Measurements from ENCODE around the gene OPRL1.

The OPRL1 gene

DNA sequence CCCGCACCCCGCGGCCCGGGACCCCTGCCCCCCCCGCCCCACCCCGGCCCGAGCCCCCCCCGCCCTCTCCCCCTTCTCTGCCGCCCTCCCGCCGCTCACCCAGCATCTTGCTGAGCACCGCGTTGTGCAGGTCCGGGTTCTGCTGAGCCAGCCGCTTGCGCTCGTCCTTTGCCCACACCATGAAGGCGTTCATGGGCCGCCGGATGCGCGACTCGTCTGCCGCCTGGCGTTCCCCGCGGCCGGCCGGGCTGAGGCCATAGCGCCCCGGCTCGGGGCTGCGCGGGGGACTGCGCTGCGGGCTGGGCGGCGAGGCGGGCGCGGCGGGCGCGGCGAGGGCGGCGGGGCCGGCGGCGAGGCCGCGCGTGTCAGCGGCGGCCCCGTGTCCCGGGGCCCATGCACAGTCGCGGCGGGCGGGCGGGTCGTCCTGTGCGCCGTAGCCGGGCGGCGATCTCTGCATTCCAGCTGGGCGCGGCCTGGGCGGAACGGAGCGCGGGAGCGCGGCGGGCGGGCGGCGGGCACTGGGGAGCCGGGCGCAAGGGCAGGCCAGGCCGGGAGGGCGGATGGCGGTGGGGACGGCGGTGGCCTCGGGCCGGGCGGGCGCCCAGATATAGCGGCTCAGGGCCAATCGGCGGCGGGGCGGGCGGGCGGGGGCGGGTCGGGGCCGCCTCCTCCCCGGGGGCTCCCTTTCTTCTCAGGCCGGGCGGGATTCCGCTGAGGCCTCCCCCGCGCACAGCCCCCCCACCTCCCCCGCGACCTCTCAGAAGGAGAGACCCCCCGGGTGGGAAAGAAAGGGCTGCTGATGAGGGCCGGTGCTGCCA, 30.6 kb upstream of the OPRL1 start, which contains the start of gene SOX18:
SOX18 (minus strand) TSS at position 580 of the 818 bp plus-strand sequence; CDS start at position 457, 123 bp downstream.
- peak within 1 kb of the TSS; percentile 94 for H3K4me2 ChIP-seq
- H3K9ac ChIP-seq: peak within 1 kb of the TSS; percentile 57; the same call in 1 of the 2 replicates
- no peak for TF ChIP-seq Cebpa-rat (IDR thresholded peaks at IDR 0.05)
- no peaks in the 10 kb centered on the region for H3K9me3 ChIP-seq
- H3K4me3 ChIP-seq: peak within 1 kb of the TSS; percentile 66
- H4K20me1 ChIP-seq: peaks cover 12% of the 10 kb centered on the region
- H3K27me3 ChIP-seq: peaks cover 99% of the 10 kb centered on the region
- no peak within 1 kb of the TSS for H3K27ac ChIP-seq
- peaks cover 62% of the 10 kb centered on the region for H3K4me1 ChIP-seq
- H3K36me3 ChIP-seq: no peaks in the 10 kb centered on the region

DNA sequence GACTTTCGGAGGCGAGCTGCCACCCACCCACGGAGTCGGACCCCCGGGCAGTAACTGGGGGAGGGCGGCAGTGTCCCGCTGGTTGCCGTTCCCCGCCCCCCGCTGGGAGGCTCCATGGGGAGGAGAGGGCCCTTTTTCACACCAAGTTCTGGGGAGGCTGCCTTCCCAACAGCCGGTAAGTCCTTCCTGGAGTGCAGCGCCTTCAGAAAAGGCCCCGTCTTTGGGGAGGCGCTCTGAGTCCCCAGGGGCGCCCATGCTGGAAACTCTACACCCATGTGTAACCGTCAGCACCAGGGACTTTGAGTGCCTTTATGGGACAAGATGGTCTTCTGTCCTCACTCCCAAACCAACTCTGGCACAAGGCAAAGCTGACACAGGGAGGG, 30.0 kb upstream of the OPRL1 start:
- no peaks in the 10 kb centered on the region for H3K36me3 ChIP-seq
- peaks cover 12% of the 10 kb centered on the region for H4K20me1 ChIP-seq
- peak overlapping the region; percentile 94 for H3K4me2 ChIP-seq
- no peak for TF ChIP-seq Cebpa-rat (IDR thresholded peaks at IDR 0.05)
- H3K4me1 ChIP-seq: peaks cover 68% of the 10 kb centered on the region
- H3K9ac ChIP-seq: peak overlapping the region; percentile 57; the same call in 1 of the 2 replicates
- H3K9me3 ChIP-seq: no peaks in the 10 kb centered on the region
- H3K27me3 ChIP-seq: peaks cover 95% of the 10 kb centered on the region
- H3K27ac ChIP-seq: no peak overlapping the region
- H3K4me3 ChIP-seq: peak overlapping the region; percentile 66

DNA sequence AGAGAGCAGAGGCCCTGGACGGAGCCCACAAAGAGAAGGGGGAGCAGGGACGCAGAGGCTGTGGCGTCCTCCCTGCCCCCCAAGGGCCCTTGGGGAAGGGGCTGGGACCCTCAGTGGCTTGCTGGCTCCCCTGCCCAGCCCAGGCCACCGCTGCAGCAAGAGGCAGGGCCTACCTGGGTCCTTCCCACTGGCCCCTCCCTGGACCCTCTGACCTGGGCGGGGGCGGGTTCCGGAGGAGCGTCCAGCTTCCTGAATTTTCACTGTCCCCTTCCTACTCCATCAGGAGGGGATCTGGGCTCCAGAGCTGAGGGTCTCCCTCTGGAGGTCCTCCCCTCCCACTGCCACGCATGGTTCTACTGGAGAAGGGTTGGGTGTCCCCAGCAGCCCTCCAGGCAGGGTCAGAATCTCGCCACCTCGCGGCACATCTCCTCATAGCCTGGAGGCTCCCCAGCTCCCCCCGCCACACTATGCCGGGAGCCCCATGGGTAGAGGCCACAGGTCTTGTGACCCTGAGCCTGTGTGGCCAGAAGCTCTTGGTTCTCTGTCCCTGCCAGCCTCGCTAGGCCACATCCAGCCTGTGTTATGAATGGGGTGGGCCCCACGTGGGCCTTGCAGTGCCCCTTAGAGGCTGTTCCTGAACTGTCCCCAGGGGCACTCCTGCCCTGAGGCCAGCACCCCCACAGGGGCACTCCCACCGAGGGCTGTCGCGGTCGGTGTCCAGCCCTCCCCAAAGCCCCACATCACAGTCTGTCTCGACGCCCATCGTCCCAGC, 29.4 kb upstream of the OPRL1 start:
- peaks cover 72% of the 10 kb centered on the region for H3K4me1 ChIP-seq
- no peak for TF ChIP-seq Cebpa-rat (IDR thresholded peaks at IDR 0.05)
- peak overlapping the region; percentile 66 for H3K4me3 ChIP-seq
- H3K9me3 ChIP-seq: no peaks in the 10 kb centered on the region
- peaks cover 90% of the 10 kb centered on the region for H3K27me3 ChIP-seq
- peaks cover 12% of the 10 kb centered on the region for H4K20me1 ChIP-seq
- H3K9ac ChIP-seq: peak overlapping the region; percentile 57; the same call in 1 of the 2 replicates
- peak overlapping the region; percentile 94 for H3K4me2 ChIP-seq
- H3K36me3 ChIP-seq: no peaks in the 10 kb centered on the region
- no peak overlapping the region for H3K27ac ChIP-seq

DNA sequence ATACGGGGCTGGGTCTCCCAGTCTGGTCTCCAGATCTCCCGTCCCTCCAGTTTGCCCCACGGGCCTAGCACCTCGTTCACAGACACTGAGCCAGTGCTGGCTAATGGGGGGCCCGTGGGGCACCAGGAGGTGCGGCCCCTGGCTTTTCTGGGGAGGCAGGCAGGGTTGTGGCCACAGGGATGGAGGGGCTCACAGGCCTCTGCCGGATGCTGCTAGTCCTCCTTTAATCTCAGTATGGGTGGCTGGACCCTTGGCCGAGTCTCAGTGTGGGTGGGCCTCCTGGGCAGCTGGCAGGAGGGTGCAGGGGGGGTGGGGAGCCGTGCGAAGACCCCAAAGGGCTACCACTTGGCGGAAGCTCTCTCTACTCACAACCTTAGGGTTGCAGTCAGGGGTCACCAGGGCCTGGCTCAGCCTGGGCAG, 28.8 kb upstream of the OPRL1 start:
- Histone ChIP-seq H3K36me3 (no peaks in the 10 kb centered on the region), H4K20me1 (peaks cover 12% of the 10 kb centered on the region), H3K4me1 (peaks cover 75% of the 10 kb centered on the region), H3K4me3 (no peak overlapping the region), H3K9me3 (no peaks in the 10 kb centered on the region), H3K27ac (no peak overlapping the region), H3K4me2 (peak overlapping the region; percentile 94), H3K9ac (no peak overlapping the region), H3K27me3 (peaks cover 84% of the 10 kb centered on the region)
- no peak for TF ChIP-seq Cebpa-rat (IDR thresholded peaks at IDR 0.05)

DNA sequence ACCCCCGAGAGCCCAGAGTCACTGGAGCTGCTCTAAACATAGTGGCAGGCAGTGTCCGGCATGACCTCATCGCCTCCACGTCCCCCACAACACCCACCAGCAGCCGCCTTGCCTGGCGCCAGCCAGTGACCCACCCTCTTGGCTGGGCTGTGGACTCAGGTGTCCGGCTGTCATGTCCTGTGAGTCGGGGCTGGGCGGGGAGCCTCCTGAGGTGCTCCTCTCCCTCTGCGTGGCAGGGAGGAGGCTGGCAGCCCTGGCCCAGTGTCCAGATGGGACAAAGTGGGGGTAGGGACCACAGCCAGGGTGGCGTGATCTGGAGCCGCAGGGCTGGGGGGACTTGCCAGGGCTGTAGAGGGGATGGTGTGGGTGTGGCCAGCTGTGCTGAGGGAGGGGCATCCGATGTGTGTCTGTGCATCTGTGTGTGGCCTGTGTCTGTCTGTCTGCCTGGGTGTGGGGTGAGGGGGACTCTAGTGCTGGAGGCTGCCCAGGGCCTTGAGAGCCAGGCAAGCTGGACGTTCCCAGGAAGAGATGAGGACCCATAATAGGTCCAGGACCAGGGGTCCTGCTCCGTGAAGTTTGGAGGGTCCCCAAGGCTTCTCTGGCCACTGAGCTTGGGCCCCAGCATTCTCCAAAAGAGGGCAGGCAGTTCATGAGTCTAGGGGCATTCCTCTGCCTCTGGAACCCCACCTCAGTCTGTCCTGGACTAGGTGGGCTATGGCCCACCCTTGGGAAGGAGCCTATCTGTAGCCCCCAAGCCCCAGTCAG, 28.1 kb upstream of the OPRL1 start:
- no peak for TF ChIP-seq Cebpa-rat (IDR thresholded peaks at IDR 0.05)
- Histone ChIP-seq H4K20me1 (peaks cover 12% of the 10 kb centered on the region), H3K4me2 (peak overlapping the region; percentile 94), H3K4me3 (no peak overlapping the region), H3K4me1 (peaks cover 82% of the 10 kb centered on the region), H3K9ac (no peak overlapping the region), H3K27me3 (peaks cover 77% of the 10 kb centered on the region), H3K27ac (no peak overlapping the region), H3K36me3 (no peaks in the 10 kb centered on the region), H3K9me3 (no peaks in the 10 kb centered on the region)

DNA sequence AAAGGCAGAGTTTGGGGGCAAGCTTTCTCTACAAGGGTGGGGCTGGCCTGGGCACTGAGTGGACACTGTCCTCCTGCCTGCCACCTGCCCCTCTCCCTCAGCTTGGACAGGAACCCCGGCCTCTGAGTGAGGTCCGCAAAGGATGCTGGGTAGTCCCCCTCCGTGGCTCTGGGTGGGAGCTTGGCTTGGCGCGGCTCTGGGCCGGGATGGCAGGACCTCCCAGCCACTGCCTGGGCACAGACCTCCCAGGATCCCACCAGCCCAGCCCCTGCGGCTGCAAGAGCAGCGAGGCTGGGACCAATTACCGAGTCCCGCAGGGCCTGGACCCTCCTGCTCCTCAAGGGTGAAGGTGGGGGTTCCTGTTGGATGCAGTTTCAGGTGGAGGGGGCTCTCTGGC, 27.6 kb upstream of the OPRL1 start:
- H3K4me3 ChIP-seq: no peak overlapping the region
- peaks cover 88% of the 10 kb centered on the region for H3K4me1 ChIP-seq
- H3K9me3 ChIP-seq: no peaks in the 10 kb centered on the region
- no peak overlapping the region for H3K9ac ChIP-seq
- H3K36me3 ChIP-seq: no peaks in the 10 kb centered on the region
- no peak for TF ChIP-seq Cebpa-rat (IDR thresholded peaks at IDR 0.05)
- no peak overlapping the region for H3K27ac ChIP-seq
- H3K27me3 ChIP-seq: peaks cover 71% of the 10 kb centered on the region
- H4K20me1 ChIP-seq: peaks cover 12% of the 10 kb centered on the region
- peak overlapping the region; percentile 6; the same call in 1 of the 2 replicates for H3K4me2 ChIP-seq

DNA sequence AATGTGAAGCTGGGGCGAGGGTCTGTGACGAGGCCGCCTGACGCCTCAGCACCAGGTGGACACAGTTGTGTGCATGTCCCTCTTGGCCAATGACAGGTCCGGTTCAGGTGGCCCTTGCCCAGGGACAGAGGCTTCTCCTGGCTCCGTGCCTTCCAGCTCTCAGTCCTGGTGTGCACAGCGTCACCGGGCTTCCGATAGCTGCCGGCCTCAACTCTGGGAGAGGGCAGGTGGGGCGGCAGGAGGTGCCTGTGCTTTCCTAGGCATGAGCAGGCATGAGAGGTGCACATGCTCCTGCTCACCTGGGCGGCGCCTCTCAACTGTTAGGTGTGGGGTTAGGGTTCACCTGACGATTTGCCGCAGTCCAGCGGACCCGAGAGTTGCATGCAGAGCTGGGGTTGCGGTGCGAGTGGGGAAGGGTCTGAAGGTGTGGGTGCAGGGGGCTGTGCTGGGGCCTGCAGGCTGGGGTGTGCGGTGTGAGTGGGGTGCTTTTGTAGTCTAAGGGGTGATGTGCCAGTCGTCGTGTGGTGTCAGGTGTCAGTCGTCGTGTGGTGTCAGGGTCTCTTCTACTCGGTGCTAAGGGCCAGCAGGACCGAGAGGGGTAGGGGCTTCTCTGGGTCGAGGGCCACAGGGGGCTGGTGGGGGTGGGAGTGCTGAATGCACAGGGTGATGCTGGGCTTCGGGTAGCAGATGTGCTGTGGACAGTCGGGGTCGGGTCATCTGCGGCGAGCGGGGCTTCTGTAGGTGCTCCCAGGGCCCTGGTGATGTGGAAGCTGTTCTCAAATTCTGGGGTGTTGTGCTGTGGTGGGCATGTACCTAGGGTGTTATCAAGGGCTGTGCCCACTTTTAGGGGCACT, 26.7 kb upstream of the OPRL1 start:
- Histone ChIP-seq H3K27me3 (peaks cover 62% of the 10 kb centered on the region), H3K9ac (peak overlapping the region; percentile 61), H3K9me3 (no peaks in the 10 kb centered on the region), H3K4me3 (no peak overlapping the region), H3K4me2 (peak overlapping the region; percentile 89), H3K4me1 (peaks cover 91% of the 10 kb centered on the region), H4K20me1 (peaks cover 5% of the 10 kb centered on the region), H3K36me3 (no peaks in the 10 kb centered on the region), H3K27ac (0 out of 2 replicates have a peak overlapping the region, but pooled peaks have one; percentile 46)
- no peak for TF ChIP-seq Cebpa-rat (IDR thresholded peaks at IDR 0.05)

DNA sequence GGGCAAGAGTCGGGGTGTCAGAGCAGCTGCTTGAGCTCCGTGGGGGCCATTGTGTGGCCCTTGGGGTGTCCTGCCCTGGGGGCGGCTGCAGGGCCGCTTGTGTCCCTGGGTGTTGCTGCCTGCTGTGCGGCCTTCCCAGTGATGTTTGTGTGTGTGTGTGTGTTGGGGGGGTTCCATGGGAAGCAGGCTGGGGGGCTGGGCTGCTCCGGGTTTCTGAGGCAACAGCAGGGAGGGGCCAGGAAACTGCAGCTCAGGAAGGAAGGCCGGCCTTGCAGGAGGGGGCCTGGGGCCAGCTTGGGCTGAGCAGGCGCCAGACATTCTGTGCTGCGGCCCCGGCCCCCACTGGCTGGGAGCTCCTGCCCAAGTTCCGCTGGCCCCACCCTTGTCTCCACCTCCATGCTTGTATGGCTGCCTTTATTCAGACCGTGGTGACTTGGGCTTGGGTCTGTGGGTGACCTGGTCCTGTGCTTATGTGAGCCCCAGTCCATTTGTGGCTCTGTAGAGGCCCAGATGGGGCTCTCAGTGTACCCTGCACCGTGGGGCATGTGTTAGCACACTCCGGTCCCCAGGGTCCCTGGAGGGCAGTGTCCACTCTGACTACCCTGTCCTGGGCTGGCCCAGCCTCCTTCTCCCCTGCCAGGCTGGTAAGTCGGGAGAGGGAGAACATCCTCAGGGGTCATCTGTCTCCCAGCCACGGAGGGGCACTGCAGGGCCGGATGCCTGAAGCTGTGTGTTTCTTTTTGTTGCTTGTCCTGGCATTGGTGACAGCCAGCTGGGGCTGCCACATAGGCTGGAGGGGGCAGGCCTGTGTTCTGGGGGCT, 25.8 kb upstream of the OPRL1 start:
- peak overlapping the region; percentile 61 for H3K9ac ChIP-seq
- H3K4me2 ChIP-seq: peak overlapping the region; percentile 89
- no peak for TF ChIP-seq Cebpa-rat (IDR thresholded peaks at IDR 0.05)
- H3K27ac ChIP-seq: 0 out of 2 replicates have a peak overlapping the region, but pooled peaks have one; percentile 46
- H3K9me3 ChIP-seq: no peaks in the 10 kb centered on the region
- no peaks in the 10 kb centered on the region for H4K20me1 ChIP-seq
- no peaks in the 10 kb centered on the region for H3K36me3 ChIP-seq
- 0 out of 2 replicates have a peak overlapping the region, but pooled peaks have one; percentile 18 for H3K4me3 ChIP-seq
- peaks cover 54% of the 10 kb centered on the region for H3K27me3 ChIP-seq
- peaks cover 91% of the 10 kb centered on the region for H3K4me1 ChIP-seq
